GM23248 (cell line): ENCODE results near the gene ZNF292. TPM values are rescaled to one million over a fixed set of nuclear protein-coding genes. Genes with fewer than 3 reads are reported as not detected.
A peak's percentile ranks its signal among the peaks of the same experiment; 100 is the strongest.

ENCODE experiments used
- DNase-seq: peaks from one replicate; pipeline ENCODE4 v3.0.0-alpha.2; 2015
- H2AFZ ChIP-seq: fragments of 200-600 bp; sonication (generic); 2 replicates; pipeline ENCODE4 v1.6.1; 2016; ENCODE audit warnings: antibody characterized with exemption
- H3F3A ChIP-seq: fragments of 200-600 bp; sonication (generic); 2 replicates; pipeline ENCODE4 v1.6.1; 2016; ENCODE audit warnings: mild to moderate bottlenecking, antibody characterized with exemption, mixed run types; ENCODE audit not compliant: insufficient read depth
- H3K27ac ChIP-seq: fragments of 200-600 bp; sonication (generic); 2 replicates; pipeline ENCODE4 v1.5.1; 2016; ENCODE audit warnings: mild to moderate bottlenecking
- H3K27me3 ChIP-seq: fragments of 200-600 bp; sonication (generic); replicated peaks from 2 replicates; pipeline ENCODE4 v1.6.1; 2016; ENCODE audit warnings: mild to moderate bottlenecking; ENCODE audit not compliant: insufficient read depth
- H3K36me3 ChIP-seq: fragments of 200-600 bp; sonication (generic); 2 replicates; pipeline ENCODE4 v1.6.1; 2016; ENCODE audit warnings: low read depth, mild to moderate bottlenecking
- H3K4me1 ChIP-seq: fragments of 200-600 bp; sonication (generic); 2 replicates; pipeline ENCODE4 v1.6.1; 2016; ENCODE audit warnings: mild to moderate bottlenecking; ENCODE audit not compliant: insufficient read depth
- H3K4me2 ChIP-seq: fragments of 200-600 bp; sonication (generic); one replicate; pipeline ENCODE4 v1.6.1; 2016; ENCODE audit warnings: mild to moderate bottlenecking; ENCODE audit not compliant: unreplicated experiment
- H3K4me3 ChIP-seq: fragments of 200-600 bp; sonication (generic); 2 replicates; pipeline ENCODE4 v1.5.1; 2016; ENCODE audit warnings: mild to moderate bottlenecking
- H3K79me2 ChIP-seq: fragments of 200-600 bp; sonication (generic); 2 replicates; pipeline ENCODE4 v1.6.1; 2016; ENCODE audit warnings: mild to moderate bottlenecking; ENCODE audit not compliant: insufficient read depth
- H3K9ac ChIP-seq: fragments of 200-600 bp; sonication (generic); 2 replicates; pipeline ENCODE4 v1.6.1; 2016; ENCODE audit warnings: mild to moderate bottlenecking
- H3K9me2 ChIP-seq: fragments of 200-600 bp; sonication (generic); 2 replicates; pipeline ENCODE4 v1.6.1; 2016; ENCODE audit warnings: mixed run types, mild to moderate bottlenecking, moderate library complexity; ENCODE audit not compliant: insufficient read depth
- H3K9me3 ChIP-seq: fragments of 200-600 bp; sonication (generic); one replicate; pipeline ENCODE4 v1.6.1; 2017; ENCODE audit warnings: low read depth
- H4K20me1 ChIP-seq: fragments of 200-600 bp; sonication (generic); 2 replicates; pipeline ENCODE4 v1.6.0; 2016; ENCODE audit not compliant: insufficient read depth
- EZH2 ChIP-seq: fragments of 200-600 bp; sonication (generic); IDR thresholded peaks from 2 replicates; pipeline ENCODE4 v1.6.1; 2018; ENCODE audit warnings: antibody characterized with exemption, mild to moderate bottlenecking; ENCODE audit not compliant: insufficient read depth, poor library complexity, severe bottlenecking
- EZH2phosphoT487 ChIP-seq: fragments of 200-600 bp; sonication (generic); IDR thresholded peaks from 2 replicates; pipeline ENCODE4 v1.6.1; 2018; ENCODE audit warnings: antibody characterized with exemption, moderate library complexity, mild to moderate bottlenecking, low read depth; ENCODE audit not compliant: insufficient read depth
- WGBS, 2 experiments: methylation state at CpG; one replicate each; pipeline ENCODE4 v1.1.6; 2015 to 2017; ENCODE audit warnings: low lambda C conversion rate in 2 of 2, low coverage in 1 of 2; ENCODE audit errors: missing lambda C conversion rate in 2 of 2; 5-methylcytosine and 5-hydroxymethylcytosine counted together
- in situ Hi-C: fragments of 300-500 bp; cut with MboI; formaldehyde crosslinking; loops from 2 replicates; pipeline ENCODE4 v1.15.0; 2020
- polyA plus RNA-seq: library from polyadenylated mRNA; unstranded; fragments of >200 nt; fragmentation: Nextera tagmentation; extraction: Ambion mirVana; gene quantifications from 2 replicates; pipeline ENCODE4 v1.2.1, GENCODE V29; 2016
- total RNA-seq: library from RNA; depleted of rRNA; stranded (reverse); fragments of >200 nt; shearing (Covaris generic); gene quantifications from 2 replicates; pipeline ENCODE4 v1.2.3, GENCODE V29; 2014

ZNF292 gene
- total and polyA plus RNA-seq, 2 experiments from 2014 or later: 14.1 to 21.7 TPM

GRCh38 chr6:87259791-87260190 is 104.4 kb downstream of the ZNF292 start:
- peaks cover 64% of the 10 kb centered on the region for H3K36me3 ChIP-seq
- H3K4me2 ChIP-seq: no peak overlapping the region
- H3K79me2 ChIP-seq: 0 out of 2 replicates have a peak, but pooled peaks cover 6% of the 10 kb centered on the region
- H3K4me1 ChIP-seq: no peaks in the 10 kb centered on the region
- no peak for DNase-seq
- no peaks in the 10 kb centered on the region for H3K27me3 ChIP-seq
- in situ Hi-C loops: no loop called here
- no peak overlapping the region for H3K9ac ChIP-seq
- H4K20me1 ChIP-seq: no peaks in the 10 kb centered on the region
- no peaks in the 10 kb centered on the region for H3K9me3 ChIP-seq
- H3K9me2 ChIP-seq: no peaks in the 10 kb centered on the region
- TF ChIP-seq EZH2phosphoT487 (no peak), EZH2 (no peak)
- H2AFZ ChIP-seq: no peak overlapping the region
- 95 to 97% methylated on average over 7 of the region's 7 CpGs for WGBS, 2 experiments
- no peaks in the 10 kb centered on the region; the same call in 1 of the 2 replicates for H3F3A ChIP-seq
- no peak overlapping the region for H3K27ac ChIP-seq
- H3K4me3 ChIP-seq: no peak overlapping the region

GRCh38 chr6:87261534-87261933 is 106.2 kb downstream of the ZNF292 start:
- Histone ChIP-seq H3K27me3 (no peaks in the 10 kb centered on the region), H3K4me1 (no peaks in the 10 kb centered on the region), H4K20me1 (no peaks in the 10 kb centered on the region), H3K27ac (no peak overlapping the region), H3K4me2 (no peak overlapping the region), H3K9me3 (no peaks in the 10 kb centered on the region), H3K79me2 (0 out of 2 replicates have a peak, but pooled peaks cover 6% of the 10 kb centered on the region), H3K36me3 (peaks cover 47% of the 10 kb centered on the region), H3K9me2 (no peaks in the 10 kb centered on the region), H3K4me3 (no peak overlapping the region), H3K9ac (no peak overlapping the region), H2AFZ (no peak overlapping the region), H3F3A (no peaks in the 10 kb centered on the region; the same call in 1 of the 2 replicates)
- 97 to 98% methylated on average over 3 of the region's 3 CpGs for WGBS, 2 experiments
- TF ChIP-seq EZH2phosphoT487: no peak
- no peak for TF ChIP-seq EZH2
- DNase-seq: no peak
- in situ Hi-C loops: no loop called here

DNA sequence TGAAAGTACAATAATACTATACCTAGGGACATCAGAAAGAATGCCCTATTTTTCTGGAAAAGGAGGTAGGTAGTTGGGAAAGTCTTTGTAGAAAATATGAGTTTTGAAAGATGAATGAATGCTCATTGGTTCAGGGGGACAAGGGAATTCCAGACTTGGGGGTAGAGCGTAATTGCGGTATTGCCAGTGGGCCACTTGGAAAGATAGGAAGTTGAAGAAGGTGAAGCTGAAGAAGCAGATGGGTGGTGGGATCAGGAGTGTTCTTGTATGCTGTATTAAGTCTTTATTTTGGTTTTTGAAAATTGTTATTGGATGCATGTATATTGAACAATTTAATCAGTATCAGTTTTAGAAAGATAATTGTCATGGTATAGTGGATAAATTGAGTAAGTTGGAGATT is 109.1 kb downstream of the ZNF292 start:
- no peak overlapping the region for H3K9ac ChIP-seq
- H3F3A ChIP-seq: peaks cover 3% of the 10 kb centered on the region; the same call in 1 of the 2 replicates
- no peaks in the 10 kb centered on the region for H3K79me2 ChIP-seq
- in situ Hi-C loops: no loop called here
- H3K27me3 ChIP-seq: no peaks in the 10 kb centered on the region
- DNase-seq: no peak
- WGBS, 2 experiments: 97 to 99% methylated on average over 2 of the region's 2 CpGs
- TF ChIP-seq EZH2phosphoT487 (no peak), EZH2 (no peak)
- H3K9me3 ChIP-seq: no peaks in the 10 kb centered on the region
- H3K4me3 ChIP-seq: no peak overlapping the region
- H3K36me3 ChIP-seq: peaks cover 17% of the 10 kb centered on the region
- H3K4me2 ChIP-seq: no peak overlapping the region
- no peak overlapping the region for H2AFZ ChIP-seq
- H4K20me1 ChIP-seq: no peaks in the 10 kb centered on the region
- no peaks in the 10 kb centered on the region for H3K9me2 ChIP-seq
- H3K27ac ChIP-seq: no peak overlapping the region
- no peaks in the 10 kb centered on the region for H3K4me1 ChIP-seq

- no peaks in the 10 kb centered on the region for H3K36me3 ChIP-seq
- no peak overlapping the region; the same call in 1 of the 2 replicates for H3K27ac ChIP-seq
- TF ChIP-seq EZH2phosphoT487 (no peak), EZH2 (no peak)
- no peaks in the 10 kb centered on the region for H3K9me3 ChIP-seq
- peaks cover 13% of the 10 kb centered on the region; the same call in 1 of the 2 replicates for H3K4me1 ChIP-seq
- no peak overlapping the region for H3K4me3 ChIP-seq
- H3K9me2 ChIP-seq: no peaks in the 10 kb centered on the region
- H3F3A ChIP-seq: peaks cover 31% of the 10 kb centered on the region
- no peak overlapping the region for H3K9ac ChIP-seq
- in situ Hi-C loops: no loop called here
- H3K79me2 ChIP-seq: no peaks in the 10 kb centered on the region
- 82 to 83% methylated on average over 7 of the region's 7 CpGs for WGBS, 2 experiments
- H3K4me2 ChIP-seq: no peak overlapping the region
- DNase-seq: peak; percentile 84
- H3K27me3 ChIP-seq: no peaks in the 10 kb centered on the region
- no peaks in the 10 kb centered on the region for H4K20me1 ChIP-seq
- no peak overlapping the region for H2AFZ ChIP-seq
These were observed 119.4 kb downstream of the ZNF292 start for GRCh38 chr6:87274660-87275274.
